ENCODE data around the gene SMIM44.

Gene SMIM44

DNA sequence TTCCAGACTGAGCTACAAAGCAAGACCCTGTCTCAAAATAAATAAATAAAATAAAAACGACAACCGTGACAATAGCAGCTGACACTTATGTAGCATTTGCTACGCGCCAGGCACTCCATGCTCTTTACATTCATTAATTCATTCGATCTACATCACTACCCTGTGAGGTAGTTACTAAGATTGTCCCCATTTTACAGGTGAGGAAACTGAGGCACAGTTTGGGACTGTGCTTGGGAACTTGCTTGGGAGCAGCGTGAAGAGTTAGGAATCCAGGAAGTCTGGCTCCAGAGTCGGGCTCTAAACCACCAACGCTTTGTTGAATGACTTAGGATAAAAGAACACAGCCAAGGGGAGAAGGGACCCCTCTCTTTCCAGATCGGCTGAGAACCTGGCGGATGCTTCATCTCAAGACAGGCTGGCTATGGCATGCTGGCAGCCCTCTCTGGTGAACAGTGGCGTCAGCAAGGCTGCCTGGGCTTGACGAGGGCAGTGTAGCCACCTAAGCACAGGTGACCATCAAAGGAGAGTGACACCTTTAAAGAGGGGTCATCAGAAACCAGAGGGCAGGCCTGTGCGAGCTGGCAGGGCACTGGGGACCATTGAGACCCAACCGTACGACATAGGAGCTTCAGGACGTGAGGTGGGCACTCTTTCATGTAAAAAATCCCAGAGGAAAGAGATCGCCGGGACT is 16.6 kb upstream of the SMIM44 start:
- no peak for DNase-seq

DNA sequence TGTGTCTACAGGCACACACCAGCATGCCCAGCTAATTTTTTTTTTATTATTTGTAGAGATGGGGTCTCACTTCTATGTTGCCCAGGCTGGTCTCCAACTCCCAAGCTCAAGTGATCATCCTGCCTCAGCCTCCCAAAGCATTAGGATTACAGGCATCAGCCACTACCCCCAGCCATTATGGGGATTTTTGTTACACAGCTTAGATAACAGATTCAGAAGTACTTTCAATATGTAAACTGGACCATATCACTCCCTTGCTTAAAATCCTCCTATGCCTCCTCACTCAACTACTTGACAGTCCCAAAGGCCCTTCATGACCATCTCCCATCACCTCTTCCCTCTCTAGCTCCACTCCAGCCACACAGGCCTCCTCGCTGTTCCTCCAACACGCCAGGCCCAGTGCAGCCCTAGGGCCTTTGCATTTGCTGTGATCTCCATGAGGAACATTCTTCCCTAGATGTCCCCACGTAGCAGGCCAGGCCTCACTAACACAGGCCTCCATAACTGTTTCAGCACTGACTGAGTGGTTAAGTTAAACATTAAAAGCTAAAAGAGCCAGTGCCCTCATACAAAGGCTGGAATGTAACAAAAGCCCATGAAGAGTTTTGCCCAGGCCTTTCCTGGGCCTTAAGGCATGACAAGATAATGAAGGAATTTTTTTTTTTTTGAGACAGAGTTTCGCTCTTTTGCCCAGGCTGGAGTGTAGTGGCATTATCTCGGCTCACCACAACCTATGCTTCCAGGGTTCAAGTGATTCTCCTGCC is 14.7 kb upstream of the SMIM44 start:
- DNase-seq: no peak

DNA sequence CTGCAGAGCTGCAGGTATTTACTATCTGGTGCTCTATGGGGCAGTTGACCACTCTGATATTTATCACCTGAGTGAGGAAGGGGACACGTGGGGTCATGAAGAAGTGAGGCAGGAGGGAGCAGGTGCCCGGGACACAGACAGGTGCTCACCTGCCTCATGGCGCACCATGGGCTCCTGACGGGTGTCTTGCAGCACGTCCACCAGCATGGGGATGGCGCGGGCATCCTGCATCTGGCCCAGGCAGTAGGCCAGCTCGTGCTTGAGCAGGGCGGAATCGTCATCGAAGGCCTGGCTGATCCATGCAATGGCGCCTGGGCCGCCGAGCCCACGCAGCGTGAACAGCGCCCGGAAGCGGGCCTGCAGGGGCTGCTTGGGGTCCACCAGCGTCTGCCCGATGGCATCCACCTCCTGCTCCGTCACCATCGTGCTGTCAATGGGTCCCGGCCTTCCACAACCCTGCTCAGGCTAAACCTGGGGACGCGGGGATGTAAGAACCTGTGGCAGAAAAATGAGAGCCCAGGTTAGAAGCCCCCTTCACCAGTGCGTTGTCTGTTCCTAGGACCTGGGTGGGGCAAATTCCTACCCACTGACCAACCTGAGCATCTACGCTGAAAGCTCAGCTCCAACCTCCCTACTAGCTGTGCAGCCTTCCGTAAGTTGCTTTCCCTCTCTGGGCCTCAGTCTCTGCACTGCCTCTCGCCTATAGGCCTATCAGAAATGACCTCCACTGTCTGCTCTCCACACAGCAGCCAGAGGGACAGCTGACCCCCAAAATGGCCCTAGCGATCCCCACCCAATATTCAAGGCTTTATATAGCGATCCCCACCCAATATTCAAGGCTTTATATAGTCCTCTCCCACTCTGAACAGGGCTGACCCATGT is 13.4 kb upstream of the SMIM44 start:
- DNase-seq: no peak

DNA sequence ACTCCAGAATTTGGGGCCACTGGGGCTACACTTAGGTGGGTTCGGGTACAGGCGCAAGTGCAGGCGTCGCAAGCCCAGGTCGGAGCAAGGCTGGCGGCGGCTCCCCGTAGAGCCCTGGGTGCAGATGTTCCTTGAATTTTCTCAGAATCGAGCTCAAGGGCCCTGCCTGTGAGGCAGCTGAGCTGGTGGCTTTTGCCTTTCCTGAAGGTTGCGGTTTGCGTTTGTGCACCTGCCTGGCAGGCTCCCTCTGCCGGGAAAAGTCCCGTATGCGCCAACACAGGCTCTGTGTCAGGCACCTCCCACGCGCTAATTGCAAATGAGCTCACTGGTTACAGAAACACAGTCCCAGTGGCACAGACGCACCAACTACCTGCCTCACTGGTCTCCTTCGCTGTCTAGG is 11.3 kb upstream of the SMIM44 start:
- no peak for DNase-seq

DNA sequence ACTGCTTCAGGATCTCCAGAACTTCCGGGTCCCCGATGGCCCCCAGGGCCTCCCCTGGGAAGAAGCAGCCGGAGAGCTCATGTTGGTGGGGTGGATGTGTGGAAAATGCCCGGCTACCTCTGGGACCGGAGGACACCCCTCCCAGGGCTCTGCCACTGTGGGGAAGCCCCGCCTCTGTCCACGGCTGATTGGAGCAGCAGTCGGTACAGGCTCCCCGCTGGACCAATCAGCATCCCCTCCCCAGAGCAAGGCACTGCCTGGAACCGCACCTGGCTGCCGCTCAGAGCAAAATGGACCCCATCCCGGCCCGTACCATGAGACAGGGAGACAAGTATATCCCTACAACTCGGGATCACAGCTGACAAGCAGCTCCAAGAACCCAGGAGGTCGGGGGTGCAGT is 10.8 kb upstream of the SMIM44 start:
- DNase-seq: peak in 1 of 3 donors; percentile 23

DNA sequence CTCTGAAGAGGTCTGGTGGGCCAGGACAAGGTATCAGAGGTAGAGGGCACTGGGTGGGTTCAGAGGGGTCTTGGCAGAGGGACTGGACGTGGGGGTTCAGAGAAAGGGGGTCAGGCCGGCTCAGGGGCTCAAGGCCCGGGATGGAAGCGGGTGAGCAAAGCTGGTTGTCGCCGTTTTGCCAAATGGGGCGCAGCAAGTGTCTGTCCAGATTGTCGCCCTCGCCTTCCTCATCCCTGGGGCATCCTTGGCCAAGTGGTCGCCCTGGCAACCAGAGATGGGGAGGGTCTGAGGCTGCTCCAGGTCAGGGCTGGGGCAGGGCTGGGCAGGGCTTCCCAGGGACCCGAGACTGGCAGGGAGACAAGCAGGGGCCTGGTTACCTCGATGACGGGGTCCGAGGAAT is 10.4 kb upstream of the SMIM44 start:
- no peak for DNase-seq

DNA sequence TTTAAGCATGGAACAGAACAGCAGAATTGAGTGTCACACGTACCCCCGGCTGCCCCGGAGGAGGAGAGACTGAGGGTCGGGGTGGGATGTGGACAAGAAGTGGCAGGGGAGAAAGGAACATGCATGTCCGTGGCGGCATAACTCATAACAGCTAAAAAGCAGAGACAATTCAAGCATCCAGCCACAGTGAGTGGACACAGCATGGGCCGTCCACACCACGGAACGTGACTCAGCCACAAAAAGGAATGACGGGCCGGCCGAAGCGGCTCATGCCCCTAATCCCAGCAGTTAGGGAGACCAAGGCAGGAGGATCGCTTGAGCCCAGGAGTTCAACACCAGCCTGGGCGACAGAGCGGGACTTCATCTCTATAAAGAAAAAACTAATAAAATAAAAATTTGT is 9.7 kb upstream of the SMIM44 start:
- no peak for DNase-seq

DNA sequence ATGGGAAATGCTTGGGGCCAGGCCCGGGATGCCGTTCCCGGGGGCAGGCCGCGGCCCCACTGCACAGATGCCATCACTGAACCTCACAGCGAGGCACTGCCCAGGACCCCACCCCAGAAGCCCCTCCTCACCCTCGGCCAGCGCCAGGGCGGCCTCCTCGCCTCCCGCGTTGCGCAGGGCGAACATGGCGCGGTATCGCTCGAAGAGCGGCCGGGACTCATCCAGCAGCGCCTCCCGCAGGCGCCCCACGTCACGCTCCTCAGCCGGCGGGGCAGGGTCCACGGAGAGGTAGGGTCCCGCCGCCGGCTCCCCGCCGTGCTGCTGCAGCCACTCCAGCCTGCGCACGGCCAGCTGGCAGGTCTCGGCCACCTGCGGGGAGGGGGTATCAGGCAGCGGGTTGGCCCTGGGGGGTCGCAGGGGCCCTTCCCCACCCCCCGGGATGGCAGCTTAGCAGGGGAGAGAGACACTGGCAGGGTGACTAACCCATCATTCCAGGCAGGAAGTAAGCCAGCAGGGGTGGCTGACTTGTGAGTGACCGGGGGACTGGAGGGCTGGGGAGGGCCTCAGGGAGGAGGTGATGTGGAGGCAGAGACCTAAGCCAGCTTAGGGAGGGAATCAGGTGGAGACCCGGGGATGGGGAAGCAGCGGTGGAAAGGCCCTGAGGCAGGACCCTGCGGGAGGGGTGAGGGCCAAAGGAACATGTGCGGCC is 9.0 kb upstream of the SMIM44 start:
- no peak for DNase-seq

DNA sequence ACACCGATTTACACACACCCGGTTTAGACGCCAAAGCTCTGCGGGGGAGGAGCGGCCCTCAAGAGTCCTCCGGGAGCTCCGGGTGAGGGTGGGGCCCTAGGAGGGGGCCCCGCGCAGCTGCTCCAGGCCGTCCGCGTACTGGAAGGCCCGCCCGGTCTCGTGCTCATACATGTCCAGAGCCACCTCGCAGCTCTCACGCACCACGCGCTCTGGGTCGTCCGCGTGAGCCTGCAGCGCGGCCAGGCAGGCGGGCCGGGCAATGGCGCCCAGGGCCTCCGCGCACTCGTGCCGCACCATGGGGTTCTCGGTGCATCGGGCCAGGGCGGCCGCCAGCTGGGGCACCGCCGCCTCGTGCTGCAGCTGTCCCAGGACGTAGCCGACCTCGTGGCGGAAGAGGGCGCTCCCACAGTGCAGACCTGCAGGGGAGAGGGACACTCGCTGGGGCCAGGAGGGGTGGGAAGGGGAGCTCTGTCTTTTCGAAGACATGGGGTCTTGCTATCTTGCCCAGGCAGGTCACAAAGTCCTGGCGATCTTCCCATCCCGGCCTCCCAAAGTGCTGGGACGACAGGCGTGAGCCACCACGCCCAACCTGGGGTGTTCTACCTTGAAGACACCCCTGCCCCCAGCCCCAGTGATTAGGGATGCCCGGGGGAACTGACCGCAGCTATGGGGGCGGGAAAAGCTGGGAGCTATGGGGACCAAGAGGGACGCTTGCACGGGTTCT is 8.3 kb upstream of the SMIM44 start:
- DNase-seq: no peak

DNA sequence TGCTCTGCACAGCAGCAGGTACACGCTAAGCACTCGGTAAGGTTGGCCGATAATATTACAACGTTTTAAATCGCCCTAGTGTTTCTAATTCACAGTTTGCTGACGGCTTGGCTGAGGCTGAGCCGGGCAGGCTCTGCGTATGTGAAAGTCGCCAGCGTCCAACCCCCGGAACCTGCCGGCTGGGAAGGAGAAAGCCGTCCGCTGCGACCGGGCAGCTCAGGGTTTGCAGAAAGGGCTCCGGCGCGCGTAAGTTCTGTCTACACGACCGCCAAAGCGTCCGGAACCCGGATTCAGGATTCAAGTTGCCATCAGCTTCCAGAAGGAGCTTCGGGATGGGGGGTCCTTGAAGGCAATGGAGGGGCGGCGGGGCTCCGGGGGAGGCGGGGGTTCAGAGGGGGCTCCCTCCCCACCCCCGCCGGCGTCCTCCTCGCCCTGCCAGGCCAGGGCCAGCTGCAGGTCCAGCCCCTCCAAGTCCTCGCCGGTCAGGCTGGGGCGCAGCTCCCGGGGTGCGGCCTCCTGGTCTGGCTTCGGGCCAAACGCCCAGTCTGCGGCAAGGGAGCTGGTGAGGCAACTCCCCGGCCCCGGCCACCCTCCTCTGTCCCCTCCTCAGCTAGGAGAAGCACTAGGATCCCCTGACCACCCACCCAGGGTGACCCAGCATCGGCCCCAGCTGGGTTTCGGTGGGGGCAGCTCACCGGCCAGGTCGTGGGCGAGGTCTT is 575 bp downstream of the SMIM44 start:
- DNase-seq: no peak

DNA sequence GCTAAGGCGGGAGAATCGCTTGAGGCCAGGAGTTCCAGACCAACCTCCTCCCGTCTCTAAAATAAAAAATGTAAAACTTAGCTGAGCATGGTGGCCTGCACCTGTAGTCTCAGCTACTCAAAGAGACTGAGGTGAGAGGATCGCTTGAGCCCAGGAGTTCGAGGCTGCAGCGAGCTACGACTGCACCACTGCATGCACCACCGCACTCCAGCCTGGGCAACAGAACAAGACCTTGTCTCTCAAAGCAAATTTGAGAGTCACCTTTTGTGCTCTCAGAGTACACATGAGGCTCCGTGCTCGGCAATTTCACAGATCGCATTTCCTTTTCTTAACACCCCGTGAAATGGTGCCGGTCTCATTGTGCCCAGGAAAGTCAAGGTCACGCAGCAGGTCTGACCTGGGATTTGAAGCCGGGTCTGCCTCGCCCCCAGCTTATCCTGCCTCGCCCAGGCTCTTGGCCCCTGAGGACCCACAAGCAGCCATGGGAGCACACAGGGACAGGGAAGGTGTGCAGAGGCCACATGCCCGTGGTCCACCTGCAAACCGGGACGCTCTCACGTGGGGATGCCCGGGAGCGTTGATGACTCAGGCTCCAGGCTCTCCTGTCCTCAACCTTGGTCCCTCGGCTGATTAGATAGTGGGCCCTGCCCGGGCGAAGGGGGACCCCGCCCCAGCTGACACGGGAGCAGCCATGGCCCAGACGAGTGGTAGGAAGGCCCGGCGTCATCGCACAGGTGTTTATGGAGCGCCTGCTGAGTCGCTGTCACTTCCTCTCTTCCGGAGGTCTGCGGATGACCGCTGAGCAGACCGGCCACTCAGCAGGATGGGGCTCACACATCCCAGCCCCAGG is 1.8 kb downstream of the SMIM44 start:
- no peak for DNase-seq

DNA sequence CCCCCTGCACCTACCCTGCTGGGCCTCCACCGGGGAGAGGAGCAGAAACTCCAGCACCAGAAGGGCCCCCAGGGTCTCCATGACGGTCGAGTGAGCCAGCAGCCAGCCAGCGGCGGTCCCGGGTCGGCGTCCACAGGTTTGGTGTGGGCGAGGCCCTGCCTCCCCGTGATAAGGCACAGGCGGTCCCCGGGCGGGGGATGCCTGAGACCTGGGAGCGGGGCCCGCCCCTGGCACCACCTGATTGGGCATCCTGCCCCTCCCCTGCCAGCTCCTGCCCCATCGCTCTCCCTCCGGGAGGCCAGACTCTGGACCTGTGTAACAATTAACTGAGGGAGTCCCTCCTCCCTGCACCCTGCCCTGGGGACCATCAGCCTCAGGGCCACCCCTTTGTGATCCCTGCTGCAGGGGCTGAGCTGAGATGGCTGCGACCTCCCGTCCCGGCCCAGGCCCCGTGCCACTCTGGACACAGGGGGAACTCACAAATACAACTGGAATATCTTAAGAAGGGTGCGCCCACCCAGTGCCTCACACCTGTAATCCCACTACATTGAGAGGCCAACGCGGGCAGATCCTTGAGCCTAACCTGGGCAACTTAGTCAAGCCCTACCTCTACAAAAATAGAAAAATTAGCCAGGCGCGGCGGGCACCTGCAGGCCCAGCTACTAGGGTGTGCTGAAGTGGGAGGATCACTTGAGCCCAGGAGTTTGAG is 2.7 kb downstream of the SMIM44 start, which contains the start of gene SMIM24:
TSS of gene SMIM24 (minus strand) at position 143 of the 709 bp plus-strand sequence. CDS start at position 81, 62 bp downstream.
- DNase-seq: no peak

DNA sequence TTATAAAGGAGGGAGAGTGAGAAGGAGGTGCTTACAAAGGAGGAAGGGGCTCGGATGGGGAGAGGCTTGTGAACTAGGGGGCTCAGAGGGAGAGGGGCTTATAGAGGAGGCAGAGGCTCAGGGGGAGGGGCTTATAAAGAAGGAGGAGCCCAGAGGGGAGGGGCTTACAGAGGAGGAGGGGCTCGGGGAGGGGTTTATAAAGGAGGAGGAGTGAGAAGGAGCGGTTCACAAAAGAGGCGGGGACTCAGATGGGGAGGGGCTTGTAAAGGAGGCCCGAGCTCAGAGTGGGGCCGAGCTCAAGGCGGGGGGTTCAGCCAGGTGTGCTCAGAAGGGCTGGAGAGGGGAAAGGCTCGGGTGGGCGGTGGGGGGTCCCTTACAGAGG is 3.4 kb downstream of the SMIM44 start:
- peak in 1 of 3 donors; percentile 38 for DNase-seq

DNA sequence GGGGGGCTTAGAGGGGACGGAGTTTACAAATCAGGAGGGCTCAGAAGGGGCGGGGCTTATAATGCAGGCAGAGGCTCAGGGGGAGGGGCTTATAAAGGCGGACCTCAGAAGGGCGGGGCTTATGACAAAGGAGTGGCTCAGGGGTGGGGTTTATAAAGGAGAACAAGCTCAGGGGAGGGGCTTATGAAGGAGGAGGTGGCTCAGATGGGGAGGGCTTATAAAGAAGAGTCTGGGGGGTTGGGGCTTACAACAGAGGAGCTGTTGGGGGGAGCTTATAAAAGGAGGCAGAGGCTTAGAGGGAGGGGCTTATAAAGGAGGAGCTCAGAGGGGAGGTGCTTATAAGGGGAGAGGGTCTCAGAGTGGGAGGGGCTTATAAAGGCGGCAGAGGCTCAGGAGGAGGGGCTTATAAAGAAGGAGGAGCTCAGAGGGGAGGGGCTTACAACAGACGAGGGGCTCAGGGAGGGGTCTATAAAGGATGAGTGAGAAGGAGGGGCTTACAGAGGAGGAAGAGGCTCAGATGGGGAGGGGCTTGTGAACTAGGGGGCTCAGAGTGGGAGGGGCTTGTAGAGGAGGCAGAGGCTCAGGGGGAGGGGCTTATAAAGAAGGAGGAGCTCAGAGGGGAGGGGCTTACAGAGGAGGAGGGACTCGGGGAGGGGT is 3.9 kb downstream of the SMIM44 start:
- DNase-seq: peak; percentile 67 to 79 (median 73)

DNA sequence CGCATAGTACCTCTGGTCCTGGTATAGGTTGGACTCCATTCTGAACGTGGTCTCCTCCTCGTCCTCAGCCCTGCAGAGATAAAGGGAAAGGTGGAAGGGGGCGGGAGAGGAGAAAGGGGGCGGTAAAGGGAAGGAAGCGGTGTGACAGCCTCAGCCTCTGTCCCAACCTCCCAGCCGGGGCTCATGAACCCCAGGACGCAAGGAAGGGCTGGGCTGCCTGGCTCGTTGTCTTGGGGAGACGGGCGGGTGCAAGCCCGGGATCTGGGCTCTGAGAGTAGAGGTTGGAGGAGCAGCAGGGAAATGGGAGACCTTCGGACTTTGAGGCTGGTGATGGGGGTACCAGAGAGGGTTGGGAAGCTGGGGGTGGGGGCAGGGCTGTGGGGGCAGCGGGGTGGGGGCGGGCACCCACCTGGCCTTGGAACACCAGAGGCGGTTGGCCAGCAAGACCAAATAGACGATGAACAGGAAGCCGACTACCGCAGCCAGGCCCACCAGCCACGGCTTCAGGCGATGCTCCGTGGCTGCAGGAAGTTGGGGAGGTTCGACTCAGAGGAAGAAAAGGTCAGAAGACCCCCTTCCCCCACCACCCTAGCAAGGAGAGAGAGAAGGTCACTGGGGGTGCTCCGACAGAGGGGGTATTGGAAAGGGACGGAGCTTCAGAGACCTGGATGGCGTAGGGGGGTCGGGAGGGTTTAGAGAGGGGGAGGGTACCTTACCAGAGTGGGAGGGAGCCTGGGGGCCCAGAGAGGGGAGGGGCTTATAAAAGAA is 4.6 kb downstream of the SMIM44 start:
- peak in 1 of 3 donors; percentile 21 for DNase-seq

DNA sequence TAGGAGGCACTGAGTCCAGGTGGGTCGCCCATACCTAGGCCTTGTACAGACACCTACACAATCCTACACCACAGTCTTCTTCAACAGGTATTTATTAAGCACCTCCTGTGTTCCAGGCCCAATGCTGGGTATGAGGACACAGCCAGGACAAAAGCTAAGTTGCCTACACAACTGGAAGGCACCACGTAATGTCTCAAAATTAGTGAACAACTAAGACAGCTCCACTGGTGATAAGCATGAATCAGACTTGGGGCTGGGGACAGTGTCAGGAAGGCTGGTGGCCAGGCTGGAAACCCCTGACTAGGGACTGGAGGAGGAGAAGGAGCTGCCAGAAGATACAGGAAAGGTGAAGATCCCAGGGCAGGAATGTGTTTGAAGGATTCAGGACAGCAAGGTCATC is 5.3 kb downstream of the SMIM44 start:
- DNase-seq: peak; percentile 48 to 55 (median 50)

DNA sequence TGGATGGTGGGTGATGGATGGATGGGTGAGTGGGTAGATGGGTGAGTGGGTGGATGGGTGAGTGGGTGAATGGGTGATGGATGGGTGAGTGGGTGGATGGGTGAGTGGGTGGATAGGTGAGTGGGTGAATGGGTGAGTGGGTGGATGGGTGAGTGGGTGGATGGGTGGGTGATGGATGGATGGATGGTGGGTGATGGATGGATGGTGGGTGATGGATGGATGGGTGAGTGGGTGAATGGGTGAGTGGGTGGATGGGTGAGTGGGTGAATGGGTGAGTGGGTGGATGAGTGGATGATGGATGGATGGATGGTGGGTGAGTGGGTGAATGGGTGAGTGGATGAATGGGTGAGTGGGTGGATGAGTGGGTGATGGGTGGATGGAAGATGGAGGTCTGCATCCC is 5.7 kb downstream of the SMIM44 start:
- DNase-seq: no peak

DNA sequence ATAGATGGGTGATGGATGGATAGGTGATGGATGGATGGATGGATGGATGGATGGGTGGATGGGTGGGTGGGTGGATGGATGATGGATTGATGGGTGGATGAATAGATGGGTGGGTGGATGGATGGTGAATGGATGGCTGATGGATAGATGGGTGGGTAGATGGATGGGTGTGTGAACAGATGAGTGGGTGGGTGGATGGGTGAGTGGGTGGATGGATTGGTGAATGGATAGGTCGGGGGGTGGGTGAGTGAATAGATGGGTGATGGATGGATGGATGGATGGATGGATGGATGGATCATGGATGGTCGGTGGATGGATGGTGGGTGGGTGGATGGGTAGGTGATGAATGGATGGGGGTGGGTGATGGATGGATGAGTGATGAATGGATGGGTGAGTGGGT is 6.4 kb downstream of the SMIM44 start:
- no peak for DNase-seq

Measured in suppressor macrophage treated with lipopolysaccharide for 1 hour (primary cell).